Breast epithelium (tissue), 4 donors: Measurements from ENCODE around the gene ALG12. TPM values are rescaled to one million over a fixed set of nuclear protein-coding genes. Genes with fewer than 3 reads are reported as not detected.

Source experiments
- DNase-seq, 2 donors: peaks; one replicate each; pipeline ENCODE4 v3.0.0-alpha.2; 2019; ENCODE audit warnings: low spot score in 2 of 2
- H3K27ac ChIP-seq, 2 donors: fragments of 200-600 bp; sonication (generic) in 1 of 2; one replicate each; pipeline ENCODE4 v1.5.1; 2016 to 2019; ENCODE audit warnings: mild to moderate bottlenecking in 1 of 2
- H3K27me3 ChIP-seq, 2 donors: fragments of 200-600 bp; sonication (generic) in 1 of 2; one replicate each; pipeline versions ENCODE4 v1.5.1 to v1.6.0; 2017 to 2019; ENCODE audit warnings: control low read depth in 1 of 2, mild to moderate bottlenecking in 1 of 2
- H3K36me3 ChIP-seq: fragments of 200-600 bp; one replicate; pipeline ENCODE4 v1.5.1; 2019
- H3K4me1 ChIP-seq, 2 donors: fragments of 200-600 bp; sonication (generic); one replicate each; pipeline ENCODE4 v1.5.1; 2016 to 2019; ENCODE audit warnings: control low read depth in 1 of 2
- H3K4me3 ChIP-seq, 3 donors: fragments of 200-600 bp; sonication (generic); 1 replicate in 2 of 3; 2 replicates in 1 of 3; pipeline ENCODE4 v1.5.1; 2016 to 2019; ENCODE audit warnings: mild to moderate bottlenecking in 3 of 3, moderate library complexity in 2 of 3
- H3K9me3 ChIP-seq, 2 donors: fragments of 200-600 bp; sonication (generic) in 1 of 2; one replicate each; pipeline ENCODE4 v1.5.1; 2016 to 2019; ENCODE audit warnings: control low read depth in 1 of 2
- POLR2A ChIP-seq: fragments of 450-650 bp; IDR thresholded peaks from one replicate; pipeline ENCODE4 v1.6.1; 2016; ENCODE audit warnings: antibody characterized with exemption, mild to moderate bottlenecking, moderate library complexity
- POLR2AphosphoS5 ChIP-seq, 3 donors: sonication (generic); formaldehyde crosslinking; IDR thresholded peaks; one replicate each; pipeline ENCODE4 v1.6.1; 2017; ENCODE audit warnings: antibody characterized with exemption in 3 of 3
- intact Hi-C: fragments of 100-400 bp; cut with DNase I; formaldehyde crosslinking; loops from one replicate; pipeline ENCODE4 v1.15.1; 2023; ENCODE audit warnings: low total_unique reads
- total RNA-seq, 3 donors: library from RNA; depleted of rRNA; stranded (reverse); fragments of >200 nt; gene quantifications; one replicate each; pipeline ENCODE4 v1.1.0, GENCODE V29; 2016
- TF ChIP-seq, protein P1 (sequence below), 3 donors: fragments of 450-650 bp; IDR thresholded peaks; one replicate each; pipeline ENCODE4 v1.5.1; 2016 to 2017; ENCODE audit warnings: antibody characterized with exemption in 3 of 3, mild to moderate bottlenecking in 3 of 3, moderate library complexity in 3 of 3

Gene ALG12
- total RNA-seq, 3 donors from 2014 or later = 16.6 to 22.4 (median 19.7) TPM

DNA sequence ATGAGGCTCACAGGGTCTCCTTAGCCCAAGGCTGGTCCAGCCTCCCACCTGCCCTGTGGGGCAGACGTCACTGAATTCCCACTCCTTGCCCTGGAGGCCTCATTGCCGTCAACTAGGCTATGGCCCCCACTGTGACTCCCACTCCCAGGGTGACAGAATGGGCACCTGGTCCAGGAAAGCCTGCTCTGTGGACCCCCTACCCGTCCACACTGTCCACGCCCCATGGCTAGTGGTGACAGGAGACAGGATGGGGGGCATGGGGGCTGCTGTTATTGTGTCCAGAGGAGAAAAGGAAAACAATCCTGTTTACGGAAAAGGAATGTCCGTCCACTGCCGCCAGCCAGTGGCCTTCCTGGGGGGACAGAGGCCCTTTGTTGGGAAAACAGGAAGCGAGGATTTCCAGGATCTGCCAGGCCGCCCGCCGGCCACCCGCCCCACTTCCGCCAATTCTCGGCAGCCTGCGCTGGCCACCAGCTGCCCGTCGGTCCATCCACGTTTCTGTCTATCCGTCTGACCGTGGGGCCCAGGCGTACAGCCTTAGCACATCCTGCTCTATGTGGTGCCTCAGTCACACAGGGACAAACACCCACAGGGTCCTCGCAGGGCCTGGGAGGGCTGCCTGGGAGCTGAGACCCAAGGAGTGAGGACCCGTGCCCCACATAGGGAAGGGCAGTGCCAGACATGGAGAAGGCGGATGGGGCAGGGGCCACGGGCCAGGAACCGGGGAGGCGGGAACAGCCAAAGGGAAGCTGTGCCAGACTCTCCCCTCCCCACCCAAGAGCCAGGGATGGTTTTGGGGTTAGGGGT is 19.7 kb upstream of the ALG12 start:
- Histone ChIP-seq H3K27ac (peak overlapping the region; percentile 94 to 99), H3K9me3 (no peaks in the 10 kb centered on the region), H3K4me1 (peaks cover 17 to 34% of the 10 kb centered on the region in 2 donors), H3K27me3 (no peaks in the 10 kb centered on the region), H3K36me3 (no peaks in the 10 kb centered on the region), H3K4me3 (peak overlapping the region in 1 of 3 donors; percentile 64)
- TF ChIP-seq POLR2AphosphoS5 (IDR thresholded peaks at IDR 0.05) (peak; percentile 44 to 48 (median 46)), POLR2A (no peak)
- intact Hi-C loops = no loop called here
- DNase-seq = no peak

DNA sequence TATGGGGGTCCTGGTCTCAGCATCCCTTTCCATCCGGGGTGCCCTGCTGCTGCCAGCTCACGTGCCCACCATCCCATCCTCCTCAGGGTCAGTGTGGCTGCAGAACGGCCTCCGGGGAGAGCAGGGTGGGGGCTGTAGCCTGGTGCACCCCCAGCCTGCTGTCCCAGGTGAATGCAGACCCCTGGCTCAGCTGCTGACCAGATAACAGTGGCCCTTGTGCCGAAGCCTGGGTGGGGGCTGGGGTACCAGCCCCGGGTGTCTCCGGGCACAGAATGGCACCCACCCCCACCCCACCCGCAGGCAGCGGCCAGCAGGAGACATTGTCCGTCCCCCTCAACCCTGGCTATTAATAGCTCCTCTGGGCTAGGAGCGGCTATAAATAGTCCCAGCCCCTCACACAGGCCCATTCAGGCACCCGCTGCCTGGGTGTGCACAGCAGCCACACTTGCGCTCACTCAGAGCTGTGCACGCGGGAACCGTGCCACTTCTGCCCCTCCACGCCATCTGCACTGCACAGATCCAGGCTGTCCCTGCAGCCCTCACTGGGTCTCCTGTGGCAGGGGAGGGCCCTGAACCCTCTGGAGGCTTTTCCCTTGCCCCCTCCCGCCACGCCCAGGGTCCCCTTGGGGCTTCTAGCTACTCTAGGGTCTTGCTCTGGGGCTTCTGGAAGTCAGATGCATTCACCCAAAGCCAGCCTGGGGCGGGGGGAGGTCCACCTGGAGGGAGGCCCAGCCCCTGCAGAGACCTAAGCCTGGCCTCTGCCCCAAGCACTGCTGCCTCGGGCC is 18.9 kb upstream of the ALG12 start:
- TF ChIP-seq POLR2A (no peak), POLR2AphosphoS5 (IDR thresholded peaks at IDR 0.05) (no peak)
- TF ChIP-seq, protein P1, sequence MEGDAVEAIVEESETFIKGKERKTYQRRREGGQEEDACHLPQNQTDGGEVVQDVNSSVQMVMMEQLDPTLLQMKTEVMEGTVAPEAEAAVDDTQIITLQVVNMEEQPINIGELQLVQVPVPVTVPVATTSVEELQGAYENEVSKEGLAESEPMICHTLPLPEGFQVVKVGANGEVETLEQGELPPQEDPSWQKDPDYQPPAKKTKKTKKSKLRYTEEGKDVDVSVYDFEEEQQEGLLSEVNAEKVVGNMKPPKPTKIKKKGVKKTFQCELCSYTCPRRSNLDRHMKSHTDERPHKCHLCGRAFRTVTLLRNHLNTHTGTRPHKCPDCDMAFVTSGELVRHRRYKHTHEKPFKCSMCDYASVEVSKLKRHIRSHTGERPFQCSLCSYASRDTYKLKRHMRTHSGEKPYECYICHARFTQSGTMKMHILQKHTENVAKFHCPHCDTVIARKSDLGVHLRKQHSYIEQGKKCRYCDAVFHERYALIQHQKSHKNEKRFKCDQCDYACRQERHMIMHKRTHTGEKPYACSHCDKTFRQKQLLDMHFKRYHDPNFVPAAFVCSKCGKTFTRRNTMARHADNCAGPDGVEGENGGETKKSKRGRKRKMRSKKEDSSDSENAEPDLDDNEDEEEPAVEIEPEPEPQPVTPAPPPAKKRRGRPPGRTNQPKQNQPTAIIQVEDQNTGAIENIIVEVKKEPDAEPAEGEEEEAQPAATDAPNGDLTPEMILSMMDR (IDR thresholded peaks at IDR 0.05) = no peak
- no peaks in the 10 kb centered on the region for H3K27me3 ChIP-seq
- no peaks in the 10 kb centered on the region for H3K9me3 ChIP-seq
- H3K27ac ChIP-seq = peak overlapping the region; percentile 94 to 99
- intact Hi-C loops = no loop called here
- peaks cover 17 to 34% of the 10 kb centered on the region in 2 donors for H3K4me1 ChIP-seq
- peak overlapping the region in 1 of 3 donors; percentile 64 for H3K4me3 ChIP-seq
- no peak for DNase-seq
- no peaks in the 10 kb centered on the region for H3K36me3 ChIP-seq

DNA sequence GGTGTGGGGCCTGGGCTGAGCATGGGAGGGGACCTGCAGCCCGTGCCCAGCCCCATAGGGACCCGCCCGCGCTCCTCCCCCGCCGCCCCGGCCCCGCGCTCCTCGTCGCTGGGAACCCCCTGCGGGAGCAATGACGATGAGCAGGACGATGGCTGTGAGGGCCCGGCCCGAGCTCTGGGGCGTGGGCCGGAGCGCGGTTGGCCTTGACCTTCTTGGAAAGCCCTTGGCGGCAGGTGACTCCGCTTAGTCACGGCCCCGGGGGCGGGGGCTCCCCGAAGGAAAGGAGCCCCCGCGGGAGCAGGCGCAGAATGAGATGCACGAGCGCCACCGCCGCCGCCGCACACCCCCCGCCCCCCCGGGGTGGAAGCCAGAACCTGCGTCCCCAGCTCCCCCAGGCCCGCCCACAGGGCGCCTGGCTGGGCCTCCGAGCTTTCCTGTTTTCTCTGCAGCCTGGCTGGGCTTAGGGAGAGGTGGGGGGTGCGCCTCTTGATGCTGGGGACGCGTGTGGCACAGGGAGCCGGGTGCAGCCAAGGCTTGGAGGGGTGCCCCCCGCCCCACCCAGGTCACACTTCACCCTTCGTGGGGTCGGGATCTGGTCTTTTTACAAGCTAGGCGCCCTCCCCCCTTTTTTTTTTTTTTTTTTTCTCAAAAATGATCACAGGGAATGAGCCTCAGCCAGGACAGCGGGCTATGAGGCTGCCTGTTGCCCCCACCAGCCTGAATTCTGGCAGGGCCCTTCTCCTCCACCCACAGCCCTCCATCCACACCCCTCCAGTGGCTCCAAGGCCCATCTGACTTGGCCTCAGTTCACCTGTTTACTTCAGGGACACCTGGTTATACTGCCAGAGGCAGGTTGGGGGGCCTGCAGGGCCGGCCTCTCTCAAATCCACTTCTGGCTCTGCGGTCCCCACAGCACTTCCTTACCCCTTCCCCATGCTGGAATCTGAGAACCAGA is 18.1 kb upstream of the ALG12 start:
- Histone ChIP-seq H3K36me3 (no peaks in the 10 kb centered on the region), H3K4me1 (peaks cover 17 to 38% of the 10 kb centered on the region in 2 donors), H3K4me3 (peak overlapping the region; percentile 49 to 64 (median 52)), H3K27me3 (no peaks in the 10 kb centered on the region), H3K27ac (peak overlapping the region; percentile 94 to 99), H3K9me3 (no peaks in the 10 kb centered on the region)
- intact Hi-C loops = no loop called here
- TF ChIP-seq, protein P1 (IDR thresholded peaks at IDR 0.05) = no peak
- no peak for TF ChIP-seq POLR2A
- peak; percentile 80 to 90 (median 85) for TF ChIP-seq POLR2AphosphoS5 (IDR thresholded peaks at IDR 0.05)
- peak; percentile 87 to 89 for DNase-seq

DNA sequence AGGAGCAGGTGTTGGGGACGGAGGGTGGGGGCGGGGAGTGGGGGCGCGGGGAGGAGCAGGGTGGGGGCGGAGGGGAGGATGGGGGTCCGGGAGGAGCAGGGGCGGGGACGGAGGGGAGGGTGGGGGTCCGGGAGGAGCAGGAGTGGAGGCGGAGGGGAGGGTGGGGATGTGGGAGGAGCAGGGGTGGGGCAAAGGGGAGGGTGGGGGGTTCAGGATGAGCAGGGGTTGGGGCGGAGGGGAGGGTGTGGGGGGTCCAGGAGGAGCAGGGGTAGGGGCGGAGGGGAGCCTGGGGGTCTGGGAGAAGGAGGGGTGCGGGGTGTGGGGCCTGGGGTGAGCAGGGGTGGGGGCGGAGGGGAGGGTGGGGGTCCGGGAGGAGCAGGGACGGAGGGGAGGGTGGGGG is 17.3 kb upstream of the ALG12 start:
- Histone ChIP-seq H3K27me3 (no peaks in the 10 kb centered on the region), H3K4me3 (peak overlapping the region; percentile 49 to 64 (median 52)), H3K36me3 (no peaks in the 10 kb centered on the region), H3K9me3 (no peaks in the 10 kb centered on the region), H3K4me1 (peaks cover 17 to 41% of the 10 kb centered on the region in 2 donors), H3K27ac (peak overlapping the region; percentile 94 to 99)
- intact Hi-C loops = loop anchor here (1.0 kb wide), 1 partner anchor 27 kb away; no protein-coding TSS in a partner anchor
- no peak for TF ChIP-seq POLR2AphosphoS5 (IDR thresholded peaks at IDR 0.05)
- TF ChIP-seq POLR2A = no peak
- TF ChIP-seq, protein P1 (IDR thresholded peaks at IDR 0.05) = no peak
- no peak for DNase-seq
